Activated CD4-positive, alpha-beta T cell treated with anti-CD3 and anti-CD28 coated beads for 36 hours (primary cell): Measurements from ENCODE around the gene KRTAP24-1. TPM values are rescaled to one million over a fixed set of nuclear protein-coding genes. Genes with fewer than 3 reads are reported as not detected.

ENCODE experiments used
- ATAC-seq: fragments of 200-7000 bp; cut with Tn5 transposase; one replicate; pipeline ENCODE4 v1.10.0; 2021; ENCODE audit warnings: mild to moderate bottlenecking, moderate library complexity
- CTCF ChIA-PET: fragments of 350-600 bp; sonication (Branson Sonifier 250); formaldehyde crosslinking; loops from one replicate; lab custom pipeline; 2021; ENCODE audit warnings: antibody characterized with exemption; lab: Charles Lee
- POLR2A ChIA-PET: fragments of 350-600 bp; sonication (Branson Sonifier 250); formaldehyde crosslinking; loops from one replicate; lab custom pipeline; 2021; ENCODE audit warnings: antibody characterized with exemption, inconsistent platforms; lab: Charles Lee
- DNase-seq: peaks from one replicate; pipeline ENCODE4 v3.0.0-alpha.2; 2020
- H3K27ac Mint-ChIP-seq: one replicate; pipeline ENCODE4 v1.8.0; 2021; ENCODE audit warnings: mixed read lengths
- H3K27me3 Mint-ChIP-seq: one replicate; pipeline ENCODE4 v1.8.0; 2021; ENCODE audit warnings: mixed read lengths
- H3K36me3 Mint-ChIP-seq: one replicate; pipeline ENCODE4 v1.8.0; 2021; ENCODE audit warnings: low read depth, mixed read lengths
- H3K4me1 Mint-ChIP-seq: one replicate; pipeline ENCODE4 v1.8.0; 2021; ENCODE audit warnings: mixed read lengths
- H3K4me3 Mint-ChIP-seq: one replicate; pipeline ENCODE4 v1.8.0; 2021; ENCODE audit warnings: mild to moderate bottlenecking, moderate library complexity, mixed read lengths
- H3K9me3 Mint-ChIP-seq: one replicate; pipeline ENCODE4 v1.8.0; 2021; ENCODE audit warnings: low read depth, mixed read lengths
- intact Hi-C, 2 experiments: fragments of 100-400 bp; cut with DNase I in 1 of 2; cut with micrococcal nuclease in 1 of 2; formaldehyde crosslinking; loops; one replicate each; pipeline versions ENCODE4 v1.14.2 to v1.15.1; 2022 to 2024; cut with DNase I, micrococcal nuclease
- total RNA-seq, 2 experiments: library from RNA; stranded (reverse); gene quantifications; one replicate each; pipeline ENCODE4 v1.2.3, GENCODE V29; 2021

KRTAP24-1 gene
- total RNA-seq, 2 experiments from 2014 or later, result not detected

- no peak for ATAC-seq
- POLR2A ChIA-PET, result no interaction called here
- no peaks in the 10 kb centered on the region for H3K4me1 Mint-ChIP-seq
- H3K36me3 Mint-ChIP-seq, result no peaks in the 10 kb centered on the region
- H3K27ac Mint-ChIP-seq, result no peak overlapping the region
- CTCF ChIA-PET, result interaction anchor here (1.4 kb wide), 1 partner anchor 165 kb away, joined by 4 read pairs; no protein-coding TSS in a partner anchor
- no peak overlapping the region for H3K4me3 Mint-ChIP-seq
- no peak for DNase-seq
- peaks cover 6% of the 10 kb centered on the region for H3K9me3 Mint-ChIP-seq
- H3K27me3 Mint-ChIP-seq, result peaks cover 6% of the 10 kb centered on the region
- intact Hi-C loops, result no loop called here
Measured at GRCh38 chr21:30268608-30269197, 14.0 kb downstream of the KRTAP24-1 start.

GRCh38 chr21:30257773-30258172 lies 25.0 kb downstream of the KRTAP24-1 start:
- Mint-ChIP-seq H3K27ac (no peak overlapping the region), H3K4me3 (no peak overlapping the region), H3K4me1 (no peaks in the 10 kb centered on the region), H3K9me3 (no peaks in the 10 kb centered on the region), H3K27me3 (no peaks in the 10 kb centered on the region), H3K36me3 (no peaks in the 10 kb centered on the region)
- ATAC-seq (no peak), DNase-seq (no peak)
- CTCF ChIA-PET, result interaction anchor here (0.6 to 1.4 kb wide), 2 partner anchors 214 to 1296 kb away, joined by 3 to 4 read pairs; no protein-coding TSS in a partner anchor
- POLR2A ChIA-PET, result no interaction called here
- intact Hi-C loops, result no loop called here

GRCh38 chr21:30256100-30256499 lies 26.6 kb downstream of the KRTAP24-1 start:
- Mint-ChIP-seq H3K36me3 (no peaks in the 10 kb centered on the region), H3K4me1 (no peaks in the 10 kb centered on the region), H3K27ac (no peak overlapping the region), H3K4me3 (no peak overlapping the region), H3K27me3 (no peaks in the 10 kb centered on the region), H3K9me3 (no peaks in the 10 kb centered on the region)
- no peak for DNase-seq
- ChIA-PET POLR2A (no interaction called here), CTCF (no interaction called here)
- no peak for ATAC-seq
- intact Hi-C loops, result no loop called here

- Mint-ChIP-seq H3K4me1 (no peaks in the 10 kb centered on the region), H3K4me3 (no peak overlapping the region), H3K27me3 (no peaks in the 10 kb centered on the region), H3K9me3 (no peaks in the 10 kb centered on the region), H3K27ac (no peak overlapping the region), H3K36me3 (no peaks in the 10 kb centered on the region)
- POLR2A ChIA-PET, result no interaction called here
- no peak for DNase-seq
- ATAC-seq, result no peak
- CTCF ChIA-PET, result no interaction called here
- intact Hi-C loops, result no loop called here
Measured at GRCh38 chr21:30255679-30256078, 27.1 kb downstream of the KRTAP24-1 start.

GRCh38 chr21:30251781-30252180 lies 31.0 kb downstream of the KRTAP24-1 start:
- Mint-ChIP-seq H3K4me3 (no peak overlapping the region), H3K36me3 (no peaks in the 10 kb centered on the region), H3K4me1 (no peaks in the 10 kb centered on the region), H3K27ac (no peak overlapping the region), H3K27me3 (no peaks in the 10 kb centered on the region), H3K9me3 (no peaks in the 10 kb centered on the region)
- ChIA-PET CTCF (no interaction called here), POLR2A (no interaction called here)
- DNase-seq (no peak), ATAC-seq (no peak)
- intact Hi-C loops, result no loop called here

- intact Hi-C loops, result no loop called here
- H3K4me3 Mint-ChIP-seq, result no peak overlapping the region
- no peaks in the 10 kb centered on the region for H3K4me1 Mint-ChIP-seq
- no peak for ATAC-seq
- no peaks in the 10 kb centered on the region for H3K36me3 Mint-ChIP-seq
- no peak overlapping the region for H3K27ac Mint-ChIP-seq
- POLR2A ChIA-PET, result no interaction called here
- CTCF ChIA-PET, result no interaction called here
- no peak for DNase-seq
- no peaks in the 10 kb centered on the region for H3K9me3 Mint-ChIP-seq
- no peaks in the 10 kb centered on the region for H3K27me3 Mint-ChIP-seq
Measured at GRCh38 chr21:30249936-30250335, 32.8 kb downstream of the KRTAP24-1 start.

GRCh38 chr21:30248844-30249243 lies 33.9 kb downstream of the KRTAP24-1 start:
- ChIA-PET CTCF (no interaction called here), POLR2A (no interaction called here)
- DNase-seq, result no peak
- intact Hi-C loops, result no loop called here
- H3K9me3 Mint-ChIP-seq, result no peaks in the 10 kb centered on the region
- H3K27me3 Mint-ChIP-seq, result peaks cover 2% of the 10 kb centered on the region
- no peaks in the 10 kb centered on the region for H3K4me1 Mint-ChIP-seq
- H3K36me3 Mint-ChIP-seq, result no peaks in the 10 kb centered on the region
- H3K4me3 Mint-ChIP-seq, result no peak overlapping the region
- no peak overlapping the region for H3K27ac Mint-ChIP-seq
- no peak for ATAC-seq

GRCh38 chr21:30245061-30245460 lies 37.7 kb downstream of the KRTAP24-1 start:
- peaks cover 2% of the 10 kb centered on the region for H3K27me3 Mint-ChIP-seq
- no peaks in the 10 kb centered on the region for H3K9me3 Mint-ChIP-seq
- H3K4me1 Mint-ChIP-seq, result no peaks in the 10 kb centered on the region
- H3K36me3 Mint-ChIP-seq, result no peaks in the 10 kb centered on the region
- ChIA-PET CTCF (interaction anchor here (0.6 to 1.4 kb wide), 3 partner anchors 10 to 188 kb away, joined by 3 to 4 read pairs (median 3); no protein-coding TSS in a partner anchor), POLR2A (no interaction called here)
- no peak overlapping the region for H3K27ac Mint-ChIP-seq
- intact Hi-C loops, result no loop called here
- DNase-seq, result no peak
- H3K4me3 Mint-ChIP-seq, result no peak overlapping the region
- ATAC-seq, result no peak

GRCh38 chr21:30243691-30244090 lies 39.1 kb downstream of the KRTAP24-1 start:
- Mint-ChIP-seq H3K4me3 (no peak overlapping the region), H3K27ac (no peak overlapping the region), H3K27me3 (peaks cover 2% of the 10 kb centered on the region), H3K9me3 (no peaks in the 10 kb centered on the region), H3K4me1 (no peaks in the 10 kb centered on the region), H3K36me3 (no peaks in the 10 kb centered on the region)
- intact Hi-C loops, result no loop called here
- ATAC-seq (no peak), DNase-seq (no peak)
- ChIA-PET CTCF (no interaction called here), POLR2A (no interaction called here)

- Mint-ChIP-seq H3K4me1 (no peaks in the 10 kb centered on the region), H3K36me3 (no peaks in the 10 kb centered on the region), H3K27me3 (peaks cover 2% of the 10 kb centered on the region), H3K4me3 (no peak overlapping the region), H3K9me3 (no peaks in the 10 kb centered on the region), H3K27ac (no peak overlapping the region)
- ChIA-PET CTCF (no interaction called here), POLR2A (no interaction called here)
- no peak for DNase-seq
- intact Hi-C loops, result no loop called here
- ATAC-seq, result no peak
Measured at GRCh38 chr21:30240661-30241060, 42.1 kb downstream of the KRTAP24-1 start.

GRCh38 chr21:30238168-30238567 lies 44.6 kb downstream of the KRTAP24-1 start:
- CTCF ChIA-PET, result no interaction called here
- intact Hi-C loops, result no loop called here
- no peaks in the 10 kb centered on the region for H3K27me3 Mint-ChIP-seq
- H3K4me3 Mint-ChIP-seq, result no peak overlapping the region
- POLR2A ChIA-PET, result no interaction called here
- H3K36me3 Mint-ChIP-seq, result no peaks in the 10 kb centered on the region
- H3K4me1 Mint-ChIP-seq, result no peaks in the 10 kb centered on the region
- DNase-seq (no peak), ATAC-seq (no peak)
- no peaks in the 10 kb centered on the region for H3K9me3 Mint-ChIP-seq
- H3K27ac Mint-ChIP-seq, result no peak overlapping the region

- ChIA-PET POLR2A (no interaction called here), CTCF (interaction anchor here (0.6 kb wide), 1 partner anchor 335 kb away, joined by 3 read pairs; no protein-coding TSS in a partner anchor)
- no peak overlapping the region for H3K4me3 Mint-ChIP-seq
- DNase-seq (no peak), ATAC-seq (no peak)
- intact Hi-C loops, result no loop called here
- H3K4me1 Mint-ChIP-seq, result no peaks in the 10 kb centered on the region
- H3K27ac Mint-ChIP-seq, result no peak overlapping the region
- H3K9me3 Mint-ChIP-seq, result no peaks in the 10 kb centered on the region
- no peaks in the 10 kb centered on the region for H3K36me3 Mint-ChIP-seq
- no peaks in the 10 kb centered on the region for H3K27me3 Mint-ChIP-seq
Measured at GRCh38 chr21:30234643-30235042, 48.1 kb downstream of the KRTAP24-1 start.
